Sigmoid colon (tissue), 4 donors: ENCODE results near the gene PIGM.

ENCODE experiments used
- POLR2A ChIP-seq, 2 donors: fragments of 450-650 bp; IDR thresholded peaks; one replicate each; pipeline ENCODE4 v1.6.1; 2016; ENCODE audit warnings: antibody characterized with exemption in 2 of 2, mild to moderate bottlenecking in 2 of 2, moderate library complexity in 2 of 2
- POLR2AphosphoS5 ChIP-seq, 4 donors: sonication (generic); formaldehyde crosslinking; IDR thresholded peaks; one replicate each; pipeline ENCODE4 v1.6.1; 2017; ENCODE audit warnings: antibody characterized with exemption in 4 of 4
- TF ChIP-seq, protein P1 (sequence below), 4 experiments: fragments of 450-650 bp in 3 of 4; fragments of 200-600 bp in 1 of 4; IDR thresholded peaks; one replicate each; pipeline ENCODE4 v1.5.1; 2016 to 2019; ENCODE audit warnings: antibody characterized with exemption in 4 of 4, mild to moderate bottlenecking in 3 of 4, moderate library complexity in 2 of 4

DNA sequence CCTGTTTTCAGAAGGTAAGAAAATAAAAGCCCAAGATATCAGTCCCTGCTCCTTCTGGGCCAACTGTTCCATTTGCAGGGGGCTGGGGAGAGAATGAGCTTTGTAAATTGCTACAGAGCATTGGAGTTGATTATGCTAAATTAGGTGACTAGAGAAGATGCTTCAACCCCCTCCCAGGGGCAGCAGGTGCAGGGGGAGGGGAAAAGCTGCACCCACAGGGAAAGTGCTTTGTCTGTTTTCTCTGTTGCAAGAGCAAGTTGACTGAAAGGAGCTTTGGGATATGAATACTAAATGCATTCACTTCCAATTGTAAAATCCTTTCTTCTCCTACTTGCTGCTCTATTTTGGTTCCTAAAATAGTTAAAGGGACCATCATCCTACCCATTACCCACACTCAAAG, 16.5 kb upstream of the PIGM start:
- TF ChIP-seq, protein P1, sequence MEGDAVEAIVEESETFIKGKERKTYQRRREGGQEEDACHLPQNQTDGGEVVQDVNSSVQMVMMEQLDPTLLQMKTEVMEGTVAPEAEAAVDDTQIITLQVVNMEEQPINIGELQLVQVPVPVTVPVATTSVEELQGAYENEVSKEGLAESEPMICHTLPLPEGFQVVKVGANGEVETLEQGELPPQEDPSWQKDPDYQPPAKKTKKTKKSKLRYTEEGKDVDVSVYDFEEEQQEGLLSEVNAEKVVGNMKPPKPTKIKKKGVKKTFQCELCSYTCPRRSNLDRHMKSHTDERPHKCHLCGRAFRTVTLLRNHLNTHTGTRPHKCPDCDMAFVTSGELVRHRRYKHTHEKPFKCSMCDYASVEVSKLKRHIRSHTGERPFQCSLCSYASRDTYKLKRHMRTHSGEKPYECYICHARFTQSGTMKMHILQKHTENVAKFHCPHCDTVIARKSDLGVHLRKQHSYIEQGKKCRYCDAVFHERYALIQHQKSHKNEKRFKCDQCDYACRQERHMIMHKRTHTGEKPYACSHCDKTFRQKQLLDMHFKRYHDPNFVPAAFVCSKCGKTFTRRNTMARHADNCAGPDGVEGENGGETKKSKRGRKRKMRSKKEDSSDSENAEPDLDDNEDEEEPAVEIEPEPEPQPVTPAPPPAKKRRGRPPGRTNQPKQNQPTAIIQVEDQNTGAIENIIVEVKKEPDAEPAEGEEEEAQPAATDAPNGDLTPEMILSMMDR (IDR thresholded peaks at IDR 0.05) = no peak
- TF ChIP-seq POLR2AphosphoS5 (IDR thresholded peaks at IDR 0.05) = no peak
- no peak for TF ChIP-seq POLR2A (IDR thresholded peaks at IDR 0.05)
